ENCODE data around the gene UBXN6.

UBXN6 gene

DNA sequence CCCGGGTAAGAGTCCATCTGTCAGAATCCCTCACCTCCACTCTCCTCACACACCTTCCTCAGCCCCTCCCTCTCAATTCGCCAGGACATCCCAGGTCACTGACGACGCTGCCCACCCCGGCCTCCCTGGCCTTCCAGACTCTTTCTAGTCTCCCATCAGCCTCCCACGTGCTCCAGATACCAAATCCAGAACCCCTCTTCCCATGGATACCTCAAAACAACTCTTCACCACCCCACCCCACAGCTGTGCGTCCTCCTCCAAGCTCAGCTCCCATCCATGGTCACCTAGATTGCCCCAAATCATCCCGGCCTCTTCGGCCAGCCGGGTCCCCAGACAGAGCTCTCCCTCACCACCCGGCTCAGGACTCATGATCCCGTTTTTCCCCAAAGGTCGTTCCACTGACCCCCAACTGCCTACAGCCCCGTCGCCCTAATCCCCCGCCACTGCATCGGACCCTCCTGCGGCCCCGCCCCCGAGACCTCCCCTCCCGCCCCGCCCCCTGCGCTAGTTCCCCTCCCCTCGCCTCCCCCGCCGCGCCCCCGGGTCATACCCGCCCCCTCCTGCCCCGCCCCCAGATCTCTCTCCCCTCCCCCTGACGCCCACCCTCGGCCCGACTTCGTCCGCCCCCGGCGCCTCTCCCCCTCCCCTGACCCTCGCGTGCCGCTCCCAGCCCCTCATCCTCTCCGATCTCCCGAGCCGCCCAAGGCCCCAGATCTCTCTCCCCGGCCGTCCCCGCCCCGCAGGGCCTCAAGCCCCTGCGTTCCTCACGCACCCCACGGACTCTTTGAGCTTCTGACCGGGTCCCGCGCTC, 546 bp downstream of the UBXN6 start:
- DNase-seq (ENCODE audit: low read depth), result peak; percentile 19

DNA sequence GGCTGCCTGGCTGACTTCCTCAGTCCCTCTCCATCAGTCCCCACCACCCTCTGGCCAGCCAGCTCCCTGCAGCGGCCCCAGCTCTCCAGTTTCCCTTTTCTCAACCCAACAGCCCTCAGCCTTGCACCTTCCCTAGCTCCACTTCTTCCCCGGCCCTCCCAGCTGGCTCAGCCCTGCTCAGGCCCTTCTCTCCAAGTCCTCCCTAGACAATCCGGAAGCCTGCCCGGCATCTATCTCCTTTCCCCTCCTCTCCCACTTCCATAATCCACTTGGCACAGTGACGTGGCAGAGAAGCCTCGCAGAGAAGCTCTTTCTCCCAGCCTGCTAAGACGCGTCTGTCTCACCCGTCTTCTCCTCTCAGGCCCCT, 1.1 kb downstream of the UBXN6 start:
- no peak for DNase-seq (ENCODE audit: low read depth)

DNA sequence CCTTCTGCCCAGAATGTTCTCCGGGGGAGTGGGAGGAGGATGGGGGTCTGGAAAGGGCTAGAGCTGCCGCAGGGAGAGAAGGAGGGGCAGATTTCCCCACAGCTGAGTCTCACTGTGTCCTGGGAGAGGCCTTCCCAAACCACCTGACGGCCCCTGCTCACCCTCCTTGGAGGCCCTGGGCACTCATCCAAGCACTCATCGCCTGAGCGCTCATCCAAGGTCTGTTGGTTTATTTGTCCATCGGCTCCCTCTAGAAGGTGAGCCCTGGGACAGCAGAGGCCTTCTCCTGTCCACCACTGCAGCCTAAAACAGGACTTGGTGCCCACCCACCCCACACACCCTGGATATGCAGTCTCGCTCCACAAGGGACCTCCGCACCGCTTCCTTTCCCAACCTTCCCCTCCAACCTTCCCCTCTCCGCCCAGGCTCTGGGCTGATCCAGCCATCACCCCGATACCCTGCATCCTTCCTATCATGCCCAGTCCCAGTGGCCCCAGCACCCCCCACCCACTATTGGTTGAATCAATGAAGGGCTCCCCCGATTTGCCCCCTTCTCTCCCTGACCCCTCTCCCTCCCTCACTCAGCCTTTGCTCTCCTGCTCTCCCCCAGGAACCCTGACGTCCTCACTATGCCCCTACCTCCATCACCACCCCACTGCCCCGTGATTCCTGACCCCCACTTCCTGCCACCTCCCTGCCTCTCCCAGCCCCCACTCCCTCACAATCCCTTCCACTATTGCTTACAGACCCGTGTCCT, 1.7 kb downstream of the UBXN6 start:
- no peak for DNase-seq (ENCODE audit: low read depth)

DNA sequence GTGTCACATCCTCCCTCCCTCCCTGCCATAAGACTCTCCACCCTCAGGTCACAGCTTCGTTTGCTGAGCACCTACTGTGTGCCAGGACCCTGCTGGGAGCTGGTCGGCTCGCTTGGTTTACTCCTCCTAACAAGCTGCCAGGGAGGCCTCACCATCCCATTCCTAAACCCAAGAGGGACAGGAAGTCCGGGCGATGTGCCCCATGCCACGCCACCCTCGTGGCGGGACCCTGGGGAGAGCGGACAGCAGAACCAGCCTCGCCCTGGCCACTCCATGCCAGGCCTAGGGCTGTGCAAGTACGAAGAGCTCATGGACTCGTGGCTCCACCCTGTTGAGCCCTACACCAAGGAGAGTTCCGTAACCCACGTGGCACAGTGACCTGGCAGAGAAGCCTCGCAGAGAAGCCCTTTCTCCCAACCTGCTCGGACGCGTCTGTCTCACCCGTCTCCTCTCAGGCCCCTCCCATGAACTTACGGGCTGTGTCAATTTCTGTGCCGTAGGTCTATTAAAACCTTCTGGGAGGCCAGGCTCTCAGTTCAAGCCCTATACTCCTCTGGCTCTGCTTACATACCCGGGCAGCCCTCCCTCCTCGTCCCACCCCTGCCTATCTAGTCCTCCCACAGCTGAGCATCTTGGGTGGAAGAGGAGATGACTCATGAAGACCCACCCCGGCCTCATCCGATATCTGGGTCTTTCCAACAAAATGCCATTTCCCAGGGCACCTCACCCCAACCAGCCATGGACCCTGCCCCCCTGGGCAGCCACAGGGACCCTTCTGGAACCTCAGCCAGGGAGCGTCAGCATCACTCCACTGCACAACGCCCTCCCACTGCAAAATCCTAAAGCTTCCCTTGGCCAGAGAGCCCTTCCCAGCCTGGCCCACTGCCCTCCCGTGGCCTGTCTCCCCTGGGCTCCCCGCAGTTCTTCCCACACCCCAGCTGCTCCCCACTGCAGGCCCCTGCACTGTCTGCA, 2.6 kb downstream of the UBXN6 start:
- DNase-seq (ENCODE audit: low read depth), result no peak

DNA sequence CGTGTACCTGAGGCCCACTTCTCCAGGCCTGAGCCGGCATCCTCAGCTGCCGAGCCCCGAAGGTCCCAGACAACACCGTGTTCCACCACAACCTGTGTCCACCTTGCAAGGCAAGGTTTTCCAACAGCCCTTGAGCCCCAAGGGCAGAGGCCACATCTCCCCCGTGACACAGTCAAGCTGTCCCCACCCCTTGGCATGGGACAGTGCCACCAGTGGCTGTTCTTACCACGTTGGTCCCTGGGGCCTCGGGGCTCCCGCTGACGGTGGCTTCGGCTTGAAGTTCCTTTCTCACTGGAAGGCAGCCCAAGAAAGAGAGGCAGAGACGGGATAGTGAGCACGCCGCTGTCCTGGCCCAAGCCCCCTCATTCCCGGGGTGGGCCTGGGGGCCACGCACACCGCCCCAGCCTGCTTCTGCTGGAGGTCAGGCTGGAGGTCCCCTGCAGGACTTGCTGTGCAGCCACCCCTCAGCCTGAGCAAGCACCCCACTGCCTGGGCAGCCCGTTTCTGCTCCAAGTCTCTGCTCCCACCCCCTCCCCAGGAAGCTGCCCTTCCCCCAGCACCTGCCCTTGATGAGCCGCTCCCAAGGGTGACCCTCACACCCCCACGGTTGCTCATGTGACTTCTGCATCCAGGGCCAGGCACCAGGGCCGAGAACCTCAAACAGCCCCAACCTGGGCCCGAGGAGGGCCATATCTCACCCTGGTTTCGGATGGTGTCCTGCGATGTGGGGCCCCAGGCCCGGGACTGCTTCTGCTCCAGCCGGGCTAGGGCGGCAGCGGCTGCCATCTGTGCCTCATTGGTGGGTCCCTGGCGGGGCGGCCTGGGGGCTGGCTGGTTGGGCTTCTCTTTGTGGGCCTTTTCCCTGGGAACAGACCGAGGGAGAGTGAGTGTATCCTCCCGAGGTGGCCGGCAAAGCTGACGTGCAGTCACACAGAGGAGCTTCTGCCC, 4.1 kb downstream of the UBXN6 start:
- no peak for DNase-seq (ENCODE audit: low read depth)

DNA sequence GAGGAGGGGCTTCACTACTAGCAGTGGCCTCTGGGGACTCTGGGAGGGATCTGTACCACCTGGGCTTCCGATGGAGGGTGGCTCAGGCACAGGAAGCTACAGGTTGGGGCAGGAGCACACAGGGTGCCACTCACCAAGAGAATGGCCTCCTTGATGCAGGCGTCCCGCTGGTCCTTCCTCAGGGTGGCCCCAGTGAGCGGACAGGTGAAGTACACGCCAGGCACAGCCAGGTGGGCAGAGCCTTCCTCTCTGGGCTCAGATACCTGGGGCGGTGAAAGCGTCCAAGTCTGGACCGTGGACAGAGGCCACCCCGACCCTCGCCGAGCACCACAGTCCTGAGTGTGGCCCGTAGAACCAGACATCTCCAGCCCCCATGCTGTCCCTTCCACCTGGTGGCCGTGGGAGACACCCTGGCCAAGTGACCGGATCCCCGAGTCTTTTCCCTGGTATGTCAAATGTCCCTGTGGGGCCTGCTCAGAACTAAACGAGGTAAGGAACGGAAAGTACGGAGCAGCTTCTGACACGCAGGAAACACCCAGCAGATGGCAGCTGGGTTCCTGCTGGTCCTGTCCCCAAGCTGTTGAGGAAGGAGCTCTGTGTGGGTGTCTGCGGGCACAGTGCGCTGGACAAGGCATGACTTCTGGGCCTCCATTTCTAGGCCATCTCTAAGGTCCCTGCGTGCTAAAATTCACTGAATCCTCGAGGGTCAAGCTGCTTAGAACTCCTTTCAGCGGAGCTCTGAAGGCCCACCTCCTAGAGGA, 5.2 kb downstream of the UBXN6 start:
- DNase-seq (ENCODE audit: low read depth), result no peak

DNA sequence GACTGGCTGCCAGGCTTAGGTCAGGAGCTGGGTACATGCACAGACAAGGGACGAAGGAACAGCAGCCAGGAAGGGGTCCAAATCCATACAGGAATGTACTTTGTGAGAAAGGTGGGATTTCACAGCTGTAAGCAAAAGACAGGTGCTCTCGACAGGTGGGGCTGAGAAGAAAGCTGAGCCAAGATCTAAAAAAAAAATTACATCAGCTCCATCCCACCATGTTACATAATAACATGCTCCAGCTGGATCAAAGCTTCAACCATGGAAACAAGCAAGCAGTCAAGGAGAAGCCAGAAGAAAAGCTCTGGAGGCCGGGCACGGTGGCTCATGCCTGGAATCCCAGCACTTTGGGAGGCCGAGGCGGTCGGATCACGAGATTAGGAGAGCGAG, 8.0 kb downstream of the UBXN6 start:
- no peak for DNase-seq (ENCODE audit: low read depth)

DNA sequence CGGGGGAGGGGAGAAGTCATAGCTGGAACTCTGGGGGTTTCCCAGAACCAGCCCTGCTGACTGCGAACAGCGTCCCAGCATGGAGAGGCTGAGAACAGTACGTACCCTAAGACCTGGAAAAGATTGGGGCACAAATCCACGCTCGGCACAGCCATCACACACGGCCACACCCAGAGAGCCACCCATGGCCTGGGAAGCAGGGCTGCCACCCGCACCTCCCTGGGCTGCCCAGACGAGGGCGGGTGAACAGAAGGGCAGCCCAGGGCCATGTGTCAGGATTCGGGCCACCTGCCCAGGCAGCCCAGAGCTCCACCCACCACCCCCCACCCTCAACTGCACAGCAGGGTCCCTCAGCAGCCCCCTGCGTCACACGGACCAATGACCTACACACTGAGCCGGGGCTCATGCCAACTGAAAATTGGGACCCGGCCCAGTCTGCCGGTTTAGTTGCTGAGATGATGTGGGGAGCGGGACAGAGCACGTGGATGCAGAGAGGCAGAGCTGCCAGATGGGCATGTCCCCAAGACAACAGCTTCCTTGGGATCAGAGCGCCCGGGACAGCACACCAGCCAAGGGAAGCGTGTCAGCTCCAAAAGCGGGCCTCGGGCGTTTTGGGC, 8.5 kb downstream of the UBXN6 start:
- DNase-seq (ENCODE audit: low read depth), result no peak

DNA sequence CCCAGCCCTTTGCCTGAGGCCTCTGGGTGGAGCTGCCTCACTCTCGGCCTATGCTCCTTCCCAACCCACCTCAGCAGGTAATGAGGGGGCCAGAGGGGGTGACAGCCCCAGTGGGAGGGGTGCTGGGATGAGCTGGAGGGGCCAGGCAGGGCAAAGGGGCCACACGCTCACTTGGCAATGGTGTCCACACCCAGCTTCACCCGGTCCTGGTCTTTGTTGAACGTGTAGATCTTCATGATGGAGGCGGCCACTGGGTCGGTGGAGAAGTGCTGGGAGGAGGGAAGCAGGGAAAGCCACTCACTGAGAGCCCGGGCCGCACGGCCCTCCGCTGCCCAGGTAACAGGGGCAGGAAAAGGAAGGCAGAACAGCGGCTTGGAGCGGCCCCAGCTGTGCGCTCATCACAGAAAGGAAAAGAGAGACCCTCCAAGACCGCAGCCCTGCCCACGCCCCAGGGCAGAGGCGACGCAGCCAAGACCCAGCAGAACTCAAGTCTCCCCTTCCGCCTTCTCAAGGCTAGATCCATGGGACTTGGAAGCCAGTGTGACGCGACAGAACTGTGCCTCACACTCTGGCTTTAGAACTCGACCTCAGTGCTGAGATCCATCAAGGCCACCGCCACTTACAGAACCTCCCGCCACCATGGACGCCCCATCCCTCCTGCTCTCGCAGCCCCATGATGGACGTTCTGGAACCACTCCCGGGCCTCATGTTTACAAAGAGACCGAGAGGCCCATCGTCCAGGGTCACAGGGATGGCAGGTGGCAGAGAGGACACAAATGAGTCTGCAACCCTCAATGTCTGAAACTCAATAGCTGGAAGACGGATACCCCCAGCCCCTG, 9.2 kb downstream of the UBXN6 start:
- DNase-seq (ENCODE audit: low read depth), result no peak

DNA sequence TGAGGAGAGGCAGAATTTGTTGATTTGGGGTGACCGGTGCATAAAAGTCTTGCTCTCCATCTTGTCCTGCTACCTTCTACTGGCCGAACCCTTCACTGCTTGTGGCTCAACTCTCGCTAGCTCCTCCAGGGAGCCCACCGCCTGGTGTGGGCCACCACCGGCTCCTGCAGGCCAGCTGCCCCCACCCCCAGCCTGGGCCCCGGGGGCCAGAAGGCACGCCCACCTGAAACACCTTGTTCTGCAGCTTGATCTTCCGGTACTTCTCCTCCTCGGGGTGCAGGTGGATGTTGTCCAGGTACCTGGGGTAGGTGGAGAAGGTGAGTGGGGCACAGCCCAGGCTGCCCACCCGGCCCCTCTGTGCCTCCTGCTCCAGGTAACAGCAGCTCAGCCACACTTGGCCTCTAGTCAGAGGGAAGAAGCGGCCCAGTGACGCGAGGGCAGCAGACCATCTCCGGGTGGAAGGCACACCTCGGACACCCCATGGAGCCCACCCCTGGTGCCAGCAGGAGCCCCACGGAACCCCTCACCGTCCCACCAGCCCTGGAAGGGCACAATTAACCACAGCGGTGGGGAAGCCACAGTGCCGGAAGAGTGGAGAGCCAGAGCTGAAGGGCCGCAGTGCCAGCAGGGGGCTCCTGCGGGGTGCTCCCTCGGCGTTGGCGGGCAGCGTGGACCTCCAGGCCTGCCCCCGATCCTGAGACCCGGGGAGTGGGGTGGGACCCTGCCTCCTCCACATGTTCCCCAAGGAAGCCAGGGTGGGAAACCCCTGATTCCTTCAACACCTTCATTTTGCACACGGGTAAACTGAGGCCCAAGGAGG, 10.1 kb downstream of the UBXN6 start:
- no peak for DNase-seq (ENCODE audit: low read depth)

DNA sequence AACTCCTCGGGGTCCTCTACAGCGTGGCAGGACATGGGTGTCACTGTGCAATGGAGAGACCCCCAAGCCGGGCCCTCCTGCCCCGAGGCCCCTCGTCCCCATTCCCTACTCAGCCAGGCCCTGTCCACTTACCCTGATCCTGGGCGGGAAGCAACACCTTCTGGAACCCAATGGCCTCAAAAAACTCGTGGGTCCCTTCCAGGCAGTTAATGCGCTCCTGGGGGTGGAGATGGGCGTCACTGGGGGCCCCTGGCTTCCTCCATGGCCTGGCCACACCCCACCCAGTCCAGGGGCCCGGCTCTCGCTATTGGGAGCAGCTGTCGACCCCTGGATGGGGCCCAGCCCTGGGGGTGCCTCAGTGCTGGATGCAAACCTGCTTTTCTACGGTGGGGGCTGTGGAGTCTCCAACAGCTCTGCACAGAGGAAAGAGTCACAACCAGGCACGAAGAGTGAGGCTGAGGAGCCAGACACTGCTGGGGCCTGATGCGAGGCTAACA, 10.8 kb downstream of the UBXN6 start:
- no peak for DNase-seq (ENCODE audit: low read depth)

DNA sequence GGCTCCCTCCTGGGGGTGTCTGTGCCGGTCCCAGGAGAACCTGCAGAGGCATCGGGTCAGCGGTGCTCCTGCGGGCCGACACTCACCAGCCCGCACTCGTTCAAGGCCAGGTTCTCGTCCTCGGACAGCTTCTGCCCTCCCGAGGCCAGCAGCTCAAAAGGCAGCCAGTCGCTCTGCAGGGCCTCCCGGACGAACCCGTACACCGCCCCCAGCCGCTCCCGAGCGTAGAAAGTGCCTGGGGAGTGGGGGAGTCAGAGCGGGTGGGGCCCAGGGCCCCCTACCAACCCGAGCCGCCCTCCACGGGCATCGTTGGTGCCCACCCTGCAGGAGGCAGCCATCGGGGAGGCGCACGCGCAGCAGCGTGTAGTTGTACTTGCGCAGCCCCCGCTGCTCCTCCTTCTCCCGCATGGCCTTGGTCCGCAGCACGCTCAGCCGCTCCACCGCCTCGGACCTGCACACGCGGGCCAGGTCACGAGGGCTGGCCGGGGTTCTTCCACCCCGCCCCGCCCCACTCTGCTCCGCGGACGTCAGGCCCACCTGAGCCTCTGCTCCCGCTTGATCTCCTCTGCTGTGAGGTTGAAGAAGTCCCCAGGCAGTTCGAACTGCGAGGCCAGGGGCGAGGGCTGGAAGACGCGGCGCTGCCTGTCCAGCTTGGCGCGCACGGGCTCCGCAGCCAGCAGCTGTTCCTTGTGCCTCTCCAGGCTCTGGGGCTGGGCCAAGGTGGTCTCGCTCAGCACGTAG, 11.5 kb downstream of the UBXN6 start:
- DNase-seq (ENCODE audit: low read depth), result no peak

DNA sequence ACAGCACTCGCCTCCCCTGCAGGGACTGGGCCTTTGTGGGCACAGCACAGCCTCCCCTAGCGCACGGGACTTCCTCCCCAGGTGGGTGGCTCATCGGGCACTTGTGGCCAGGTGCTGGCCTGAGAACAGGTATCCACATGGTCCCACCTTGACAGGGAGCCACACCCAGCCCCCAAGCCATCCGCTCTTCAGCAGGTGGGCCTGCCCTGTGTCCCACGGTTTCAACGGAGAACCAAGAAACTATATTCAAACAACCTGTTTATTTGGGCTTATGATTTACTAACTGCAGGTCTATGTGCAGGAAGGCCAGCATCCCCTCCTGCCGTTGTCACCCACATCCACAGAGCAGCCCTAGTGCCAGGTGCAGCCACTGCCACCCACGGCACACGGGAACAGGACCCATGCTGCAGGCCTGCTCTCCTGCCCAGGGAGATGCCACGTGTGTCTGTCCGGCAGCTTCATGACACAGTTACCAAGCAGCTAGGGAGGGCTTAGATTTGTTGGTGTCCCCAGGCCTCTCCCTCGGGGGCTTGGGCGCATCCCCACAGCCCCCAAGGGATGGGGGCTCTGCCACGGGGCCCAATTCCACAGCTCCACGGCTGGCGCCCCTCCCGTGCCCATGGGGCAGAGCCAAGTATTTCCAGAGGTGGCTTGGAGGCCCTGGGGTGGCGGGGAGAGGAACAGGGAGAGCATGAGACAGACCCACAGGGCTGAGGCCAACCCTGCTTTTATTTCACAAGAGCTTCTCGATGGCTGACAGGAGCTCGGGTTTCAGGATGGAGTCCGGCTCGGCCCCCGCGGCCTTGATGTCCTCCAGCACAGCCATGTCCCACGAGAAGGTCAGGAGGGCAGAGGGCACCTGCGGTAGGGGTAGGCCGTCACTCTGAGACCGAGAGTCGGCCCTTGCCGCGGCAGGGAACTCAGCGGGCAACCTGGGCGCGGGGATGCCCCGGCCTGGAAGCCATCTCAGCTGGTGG, 12.5 kb downstream of the UBXN6 start:
- DNase-seq (ENCODE audit: low read depth), result no peak

DNA sequence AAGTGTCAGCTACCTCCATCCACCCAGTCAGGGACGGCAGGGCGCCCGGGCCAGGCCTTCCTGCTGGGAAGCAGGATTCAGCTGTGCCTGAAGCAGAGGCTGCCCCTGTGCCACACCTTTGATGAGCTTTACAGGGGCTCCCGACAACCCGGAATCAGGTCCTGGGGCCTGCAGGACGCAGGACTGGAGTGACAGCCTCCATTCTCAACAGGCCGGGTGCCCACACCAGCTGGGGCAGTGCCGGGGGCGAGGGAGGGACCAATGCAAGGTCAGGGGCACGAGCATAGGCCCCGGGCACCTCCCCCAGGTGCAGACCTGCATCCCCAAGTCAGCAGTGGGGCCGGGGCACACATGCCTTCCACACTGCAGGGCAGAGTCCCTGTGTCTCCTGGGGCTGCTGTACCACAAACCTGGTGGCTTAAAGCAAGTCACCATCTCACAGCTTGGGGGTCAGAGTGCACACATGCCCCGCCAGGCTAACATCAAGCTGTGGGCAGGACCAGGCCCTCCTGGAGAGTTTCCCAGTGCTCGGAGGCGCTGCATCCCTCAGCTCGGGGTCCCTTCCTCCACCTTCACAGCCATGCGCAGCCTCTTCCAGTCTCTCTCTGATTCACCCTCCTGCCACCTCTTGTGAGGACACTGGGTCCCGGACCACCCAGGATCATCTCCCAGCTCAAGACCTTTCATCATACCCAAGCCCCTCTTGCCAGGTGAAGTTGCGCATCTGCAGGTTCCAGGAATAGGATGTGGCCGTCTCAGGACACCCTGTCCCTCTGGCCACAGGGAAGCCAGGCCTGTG, 13.4 kb downstream of the UBXN6 start:
- no peak for DNase-seq (ENCODE audit: low read depth)

DNA sequence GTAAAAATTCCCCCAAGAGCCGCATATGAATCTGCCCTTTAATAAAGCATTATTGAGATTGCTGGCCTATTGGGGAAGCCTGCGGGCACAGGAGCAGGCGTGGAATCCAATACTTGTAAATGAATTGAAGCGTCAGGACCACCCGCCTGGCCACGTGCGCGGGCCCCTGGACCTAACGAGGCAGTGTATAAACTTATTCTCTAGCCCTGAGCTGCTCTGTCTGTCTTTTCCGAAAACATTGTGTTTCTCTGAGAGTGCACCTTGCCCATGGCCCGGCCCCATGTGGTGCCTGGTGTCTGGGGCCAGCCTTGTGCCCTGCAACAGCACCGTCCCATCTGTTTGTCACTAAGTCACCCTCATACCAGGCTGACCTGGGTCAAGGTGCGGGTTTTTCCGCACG, 14.4 kb downstream of the UBXN6 start:
- DNase-seq (ENCODE audit: low read depth), result no peak
